Measurements from ENCODE around the gene NAGLU.
"Not testable (repeated sequence)": the region's sequence is repeated elsewhere in the genome, so short reads cannot be mapped to it uniquely, and the experiment has no call there.

Gene NAGLU

DNA sequence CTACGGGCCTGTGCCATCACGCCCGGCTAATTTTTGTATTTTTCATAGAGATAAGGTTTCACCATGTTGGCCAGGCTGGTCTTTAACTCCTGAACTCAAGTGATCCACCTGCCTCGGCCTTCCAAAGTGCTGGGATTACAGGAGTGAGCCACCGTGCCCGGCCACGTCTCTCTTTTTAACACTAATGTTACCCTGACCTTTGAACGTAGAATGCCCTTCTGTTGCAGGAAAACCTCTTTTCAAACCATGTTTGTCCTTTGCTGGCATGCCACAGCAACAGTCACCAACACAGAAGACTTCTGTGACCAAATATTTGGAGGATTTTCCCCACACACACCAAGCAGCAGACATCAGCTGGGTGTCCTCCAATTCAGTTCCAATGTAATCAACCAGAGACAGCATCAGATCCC lies 8.8 kb downstream of the NAGLU start:
- DNase-seq (ENCODE audit: low read depth, low spot score) = no peak
- Histone ChIP-seq H3K9ac (ENCODE audit: insufficient read length, low read depth) (no peak overlapping the region), H3K9me3 (ENCODE audit: insufficient read depth, low read length) (no peaks in the 10 kb centered on the region), H3K4me3 (ENCODE audit: insufficient read length, low read depth) (no peak overlapping the region), H3K27me3 (ENCODE audit: insufficient read depth, insufficient read length) (no peaks in the 10 kb centered on the region), H3K36me3 (ENCODE audit: insufficient read depth, insufficient read length, low read length) (peaks cover 40% of the 10 kb centered on the region), H3K4me1 (ENCODE audit: insufficient read depth, insufficient read length) (peaks cover 3% of the 10 kb centered on the region)
- TF ChIP-seq ZNF274 (IDR thresholded peaks at IDR 0.05; ENCODE audit: low read depth, low read length) (no peak), YY1 (IDR thresholded peaks at IDR 0.05; ENCODE audit: insufficient read depth, insufficient read length) (no peak), SUZ12 (IDR thresholded peaks at IDR 0.05; ENCODE audit: extremely low read depth, insufficient read depth, insufficient read length) (no peak)

DNA sequence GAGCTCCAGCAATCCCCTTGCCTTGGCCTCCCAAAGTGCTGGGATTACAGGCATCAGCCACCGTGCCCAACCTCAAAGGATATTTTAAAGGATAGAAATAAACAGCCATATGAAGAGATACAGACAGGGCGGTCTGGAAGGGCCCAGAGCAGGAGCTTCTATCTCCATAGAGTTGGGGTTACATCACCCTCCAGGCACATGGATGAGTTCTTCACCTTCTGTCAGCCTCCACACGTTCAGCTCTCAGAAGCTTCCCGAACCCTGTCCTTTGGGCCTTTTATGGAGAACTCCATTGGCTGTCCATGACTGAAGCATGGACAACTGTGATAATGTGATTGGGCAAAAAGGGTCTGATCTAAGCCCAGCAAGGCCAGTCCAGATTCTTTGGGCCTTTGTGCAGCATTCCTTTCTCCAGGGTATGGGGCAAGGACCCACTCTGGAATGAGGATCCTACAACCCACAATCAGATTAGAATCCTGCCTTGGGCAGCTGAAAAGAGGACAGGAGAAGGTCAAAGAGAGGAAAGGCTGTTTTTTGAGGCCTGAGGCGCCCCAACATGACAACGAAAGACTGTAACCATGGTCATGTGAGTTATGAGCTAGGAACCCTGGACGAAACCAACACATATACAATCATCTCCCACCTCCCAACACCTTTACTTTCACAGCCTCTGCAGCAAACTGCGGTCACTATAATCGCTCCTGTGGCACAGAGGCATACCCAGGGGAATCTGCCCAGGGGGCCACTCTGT lies 9.9 kb downstream of the NAGLU start:
- H3K36me3 ChIP-seq (ENCODE audit: insufficient read depth, insufficient read length, low read length) = peaks cover 38% of the 10 kb centered on the region

DNA sequence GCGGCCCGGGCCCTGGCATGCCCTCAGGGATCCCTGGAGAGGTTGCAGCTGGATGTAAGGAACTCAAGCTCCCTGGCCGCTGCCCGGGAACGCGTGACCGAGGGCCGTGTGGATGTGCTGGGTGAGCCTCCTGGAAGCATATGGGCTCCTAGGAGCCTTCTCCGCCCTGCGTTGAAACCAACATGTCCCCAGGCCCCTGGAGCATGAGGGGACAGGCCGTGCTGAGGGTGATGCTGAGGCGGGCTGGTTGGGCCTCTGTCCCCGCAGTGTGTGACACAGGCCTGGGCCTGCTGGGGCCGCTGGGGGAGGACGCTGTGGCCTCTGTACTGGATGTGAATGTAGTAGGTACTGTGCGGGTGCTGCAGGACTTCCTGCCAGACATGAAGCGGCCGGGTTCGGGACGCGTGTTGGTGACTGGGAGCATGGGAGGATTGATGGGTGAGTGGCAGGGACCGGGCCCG lies 11.0 kb downstream of the NAGLU start:
- peaks cover 1% of the 10 kb centered on the region for H3K4me1 ChIP-seq (ENCODE audit: insufficient read depth, insufficient read length)
- TF ChIP-seq SUZ12 (IDR thresholded peaks at IDR 0.05; ENCODE audit: extremely low read depth, insufficient read depth, insufficient read length) (no peak), ZNF274 (IDR thresholded peaks at IDR 0.05; ENCODE audit: low read depth, low read length) (no peak), YY1 (IDR thresholded peaks at IDR 0.05; ENCODE audit: insufficient read depth, insufficient read length) (no peak)
- peaks cover 34% of the 10 kb centered on the region for H3K36me3 ChIP-seq (ENCODE audit: insufficient read depth, insufficient read length, low read length)
- H3K9me3 ChIP-seq (ENCODE audit: insufficient read depth, low read length) = no peaks in the 10 kb centered on the region
- DNase-seq (ENCODE audit: low read depth, low spot score) = no peak
- H3K9ac ChIP-seq (ENCODE audit: insufficient read length, low read depth) = peak overlapping the region; percentile 28
- H3K27me3 ChIP-seq (ENCODE audit: insufficient read depth, insufficient read length) = no peaks in the 10 kb centered on the region
- H3K4me3 ChIP-seq (ENCODE audit: insufficient read length, low read depth) = no peak overlapping the region

More for the DNA sequence above, 9.9 kb downstream of the NAGLU start:
- H3K27me3 ChIP-seq (ENCODE audit: insufficient read depth, insufficient read length); H3K9ac ChIP-seq (ENCODE audit: insufficient read length, low read depth); H3K4me3 ChIP-seq (ENCODE audit: insufficient read length, low read depth); H3K4me1 ChIP-seq (ENCODE audit: insufficient read depth, insufficient read length); H3K9me3 ChIP-seq (ENCODE audit: insufficient read depth, low read length); DNase-seq (ENCODE audit: low read depth, low spot score): not testable (repeated sequence)

DNA sequence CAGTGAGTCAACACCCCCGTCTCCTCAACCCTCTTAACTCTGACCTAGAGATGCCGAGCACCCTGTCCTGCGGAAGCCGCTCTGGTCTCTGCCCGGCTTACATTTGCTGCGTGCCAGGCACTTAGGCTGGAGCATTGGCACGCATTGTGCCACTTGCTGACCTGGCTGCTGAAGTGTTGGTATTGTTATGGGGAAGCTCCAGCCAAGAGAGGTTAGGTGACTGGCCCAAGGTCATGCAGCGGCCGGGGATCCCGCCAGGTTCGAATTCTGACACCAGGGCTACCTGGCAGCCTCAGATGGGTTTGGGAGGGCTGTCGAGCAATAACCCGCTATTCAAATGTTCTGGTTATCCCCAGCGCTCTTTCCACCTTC lies 11.6 kb downstream of the NAGLU start:
- no peak overlapping the region for H3K4me3 ChIP-seq (ENCODE audit: insufficient read length, low read depth)
- peaks cover 29% of the 10 kb centered on the region for H3K36me3 ChIP-seq (ENCODE audit: insufficient read depth, insufficient read length, low read length)
- no peaks in the 10 kb centered on the region for H3K27me3 ChIP-seq (ENCODE audit: insufficient read depth, insufficient read length)
- H3K4me1 ChIP-seq (ENCODE audit: insufficient read depth, insufficient read length) = peaks cover 1% of the 10 kb centered on the region
- TF ChIP-seq ZNF274 (IDR thresholded peaks at IDR 0.05; ENCODE audit: low read depth, low read length) (no peak), YY1 (IDR thresholded peaks at IDR 0.05; ENCODE audit: insufficient read depth, insufficient read length) (no peak), SUZ12 (IDR thresholded peaks at IDR 0.05; ENCODE audit: extremely low read depth, insufficient read depth, insufficient read length) (no peak)
- no peaks in the 10 kb centered on the region for H3K9me3 ChIP-seq (ENCODE audit: insufficient read depth, low read length)
- no peak overlapping the region for H3K9ac ChIP-seq (ENCODE audit: insufficient read length, low read depth)
- no peak for DNase-seq (ENCODE audit: low read depth, low spot score)

DNA sequence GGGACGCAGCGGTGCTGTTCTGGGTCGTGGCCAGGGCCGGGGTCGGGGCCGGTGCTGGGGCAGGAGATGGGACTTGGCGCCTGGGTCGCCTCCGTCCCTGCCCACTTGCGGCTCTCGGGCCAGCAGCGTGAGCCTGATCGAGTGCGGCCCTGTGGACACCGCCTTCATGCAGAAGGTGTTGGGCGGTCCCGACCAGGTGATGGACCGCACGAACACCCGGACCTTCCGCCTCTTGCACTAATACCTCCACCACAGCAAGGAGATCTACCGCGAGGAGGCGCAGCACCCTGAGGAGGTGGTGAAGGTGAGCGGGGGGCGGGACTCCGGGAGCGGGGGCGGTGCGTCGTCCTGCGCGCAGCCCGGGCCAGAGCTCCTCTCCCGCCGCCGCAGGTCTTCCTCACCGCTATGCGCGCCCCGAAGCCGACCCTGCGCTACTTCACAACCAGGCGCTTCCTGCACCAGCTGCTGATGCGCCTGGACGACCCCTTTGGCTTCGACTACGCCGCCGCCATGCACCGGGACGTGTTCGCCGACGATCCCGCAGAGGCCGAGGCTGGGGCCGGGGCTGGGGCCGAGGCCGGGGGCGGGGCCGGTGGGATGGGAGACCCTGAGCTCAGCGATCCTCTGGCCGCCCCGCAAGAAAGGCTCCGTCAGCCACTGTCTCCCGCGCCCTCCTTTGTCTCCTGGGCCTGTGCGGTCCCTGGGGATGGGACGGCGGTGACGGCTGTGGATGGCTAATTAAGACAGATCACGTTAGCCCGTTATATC lies 12.2 kb downstream of the NAGLU start:
- DNase-seq (ENCODE audit: low read depth, low spot score) = peak; percentile 81
- H3K4me1 ChIP-seq (ENCODE audit: insufficient read depth, insufficient read length) = peaks cover 2% of the 10 kb centered on the region
- H3K36me3 ChIP-seq (ENCODE audit: insufficient read depth, insufficient read length, low read length) = peaks cover 26% of the 10 kb centered on the region
- TF ChIP-seq YY1 (IDR thresholded peaks at IDR 0.05; ENCODE audit: insufficient read depth, insufficient read length) (no peak), SUZ12 (IDR thresholded peaks at IDR 0.05; ENCODE audit: extremely low read depth, insufficient read depth, insufficient read length) (no peak), ZNF274 (IDR thresholded peaks at IDR 0.05; ENCODE audit: low read depth, low read length) (no peak)
- H3K27me3 ChIP-seq (ENCODE audit: insufficient read depth, insufficient read length) = no peaks in the 10 kb centered on the region
- H3K4me3 ChIP-seq (ENCODE audit: insufficient read length, low read depth) = peak overlapping the region; percentile 51
- no peaks in the 10 kb centered on the region for H3K9me3 ChIP-seq (ENCODE audit: insufficient read depth, low read length)
- H3K9ac ChIP-seq (ENCODE audit: insufficient read length, low read depth) = peak overlapping the region; percentile 81

DNA sequence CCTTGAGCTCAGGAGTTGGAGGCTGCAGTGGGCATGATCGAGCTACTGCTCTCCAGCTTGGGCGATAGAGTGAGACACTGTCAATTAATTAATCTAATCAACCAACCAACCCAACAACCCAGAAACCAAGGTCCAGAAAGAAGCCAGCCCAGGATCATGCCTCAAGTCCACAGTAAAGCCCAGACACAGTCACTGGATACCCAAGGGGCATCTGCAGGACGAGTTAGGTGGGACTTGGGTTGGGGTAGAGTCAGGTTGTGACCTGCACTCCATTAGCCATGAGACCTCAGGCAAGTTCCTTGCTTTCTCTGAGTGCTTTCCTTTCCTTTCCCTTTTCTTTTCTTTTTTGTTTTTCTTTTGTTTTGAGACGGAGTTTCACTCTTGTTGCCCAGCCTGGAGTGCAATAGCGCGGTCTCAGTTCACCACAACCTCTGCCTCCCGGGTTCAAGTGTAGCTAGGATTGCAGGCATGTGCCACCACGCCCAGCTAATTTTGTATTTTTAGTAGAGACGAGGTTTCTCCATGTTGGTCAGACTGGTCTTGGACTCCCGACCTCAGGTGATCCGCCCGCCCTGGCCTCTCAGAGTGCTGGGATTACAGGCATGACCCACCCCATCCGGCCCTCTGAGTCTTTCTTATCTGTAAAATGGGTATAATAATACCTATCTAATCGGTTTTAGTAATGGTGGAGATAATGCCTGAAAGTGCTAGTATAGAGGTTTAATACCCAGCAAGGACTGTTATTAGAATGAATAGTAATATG lies 13.1 kb downstream of the NAGLU start:
- Histone ChIP-seq H3K9ac (ENCODE audit: insufficient read length, low read depth) (peak overlapping the region; percentile 81), H3K36me3 (ENCODE audit: insufficient read depth, insufficient read length, low read length) (peaks cover 20% of the 10 kb centered on the region), H3K4me3 (ENCODE audit: insufficient read length, low read depth) (peak overlapping the region; percentile 51), H3K9me3 (ENCODE audit: insufficient read depth, low read length) (no peaks in the 10 kb centered on the region), H3K4me1 (ENCODE audit: insufficient read depth, insufficient read length) (peaks cover 9% of the 10 kb centered on the region), H3K27me3 (ENCODE audit: insufficient read depth, insufficient read length) (no peaks in the 10 kb centered on the region)
- TF ChIP-seq ZNF274 (IDR thresholded peaks at IDR 0.05; ENCODE audit: low read depth, low read length) (no peak), SUZ12 (IDR thresholded peaks at IDR 0.05; ENCODE audit: extremely low read depth, insufficient read depth, insufficient read length) (no peak), YY1 (IDR thresholded peaks at IDR 0.05; ENCODE audit: insufficient read depth, insufficient read length) (no peak)
- DNase-seq (ENCODE audit: low read depth, low spot score) = no peak

DNA sequence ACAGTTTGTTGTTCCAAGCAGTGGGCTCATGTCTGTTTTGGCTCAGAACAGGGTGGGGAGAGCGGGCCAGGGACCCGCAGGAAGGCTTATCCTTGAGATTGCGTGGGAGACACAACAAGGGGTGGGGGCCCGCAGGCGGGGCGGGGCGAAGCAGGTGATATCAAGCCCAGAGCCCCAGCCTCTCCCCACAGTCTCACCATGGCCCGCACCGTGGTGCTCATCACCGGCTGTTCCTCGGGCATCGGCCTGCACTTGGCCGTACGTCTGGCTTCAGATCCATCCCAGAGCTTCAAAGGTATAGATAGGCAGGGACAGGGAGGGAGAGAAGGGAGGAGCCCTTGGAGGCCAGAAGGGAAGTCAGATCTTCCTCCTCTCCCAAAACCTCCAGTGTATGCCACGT lies 16.7 kb downstream of the NAGLU start, which contains the start of gene HSD17B1:
HSD17B1 (plus strand) TSS at position 188 of the 400 bp plus-strand sequence; CDS start at position 199, 11 bp downstream.
- Histone ChIP-seq H3K4me3 (ENCODE audit: insufficient read length, low read depth) (peak within 1 kb of the TSS; percentile 81), H3K9ac (ENCODE audit: insufficient read length, low read depth) (peak within 1 kb of the TSS; percentile 86), H3K36me3 (ENCODE audit: insufficient read depth, insufficient read length, low read length) (peaks cover 11% of the 10 kb centered on the region)
- not testable (repeated sequence) for H3K27me3 ChIP-seq (ENCODE audit: insufficient read depth, insufficient read length); DNase-seq (ENCODE audit: low read depth, low spot score); H3K4me1 ChIP-seq (ENCODE audit: insufficient read depth, insufficient read length); H3K9me3 ChIP-seq (ENCODE audit: insufficient read depth, low read length)

Data from NT2/D1 (cell line).